ENCODE data around the gene PIK3C2B.

GRCh38 chr1:204495777-204496176 is 1.2 kb upstream of the PIK3C2B start:
- TF ChIP-seq EZH2 (IDR thresholded peaks at IDR 0.05), result no peak
- TF ChIP-seq POLR2AphosphoS5 (IDR thresholded peaks at IDR 0.05; ENCODE audit: borderline replicate concordance, low read depth, low read length), result no peak
